Psoas muscle (tissue), 8 donors: ENCODE data around the gene RPL12. TPM values are rescaled to one million over a fixed set of nuclear protein-coding genes. Genes with fewer than 3 reads are reported as not detected.

ENCODE experiments used
- ATAC-seq, 4 donors: fragments of 200-7000 bp; cut with Tn5 transposase; one replicate each; pipeline ENCODE4 v1.9.1; 2020; ENCODE audit warnings: moderate library complexity in 3 of 4, mild to moderate bottlenecking in 2 of 4
- DNase-seq, 2 donors: peaks; one replicate each; pipeline ENCODE4 v3.0.0-alpha.2; 2020
- H3K27ac ChIP-seq: fragments of 200-600 bp; one replicate; pipeline ENCODE4 v1.8.0; 2022
- H3K27me3 ChIP-seq, 3 donors: fragments of 200-600 bp in 1 of 3; one replicate each; pipeline versions ENCODE4 v1.6.1 to v1.8.0; 2013 to 2022; ENCODE audit warnings: low read length in 2 of 3, mild to moderate bottlenecking in 2 of 3, moderate library complexity in 1 of 3; ENCODE audit not compliant: insufficient read depth in 3 of 3
- H3K36me3 ChIP-seq, 2 donors: fragments of 200-600 bp in 1 of 2; one replicate each; pipeline versions ENCODE4 v1.6.1 to v1.8.0; 2013 to 2022; ENCODE audit warnings: low read depth in 1 of 2, mild to moderate bottlenecking in 1 of 2, moderate library complexity in 1 of 2; ENCODE audit not compliant: insufficient read depth in 1 of 2
- H3K4me1 ChIP-seq: fragments of 200-600 bp; one replicate; pipeline ENCODE4 v1.8.0; 2022
- H3K4me3 ChIP-seq: fragments of 200-600 bp; one replicate; pipeline ENCODE4 v1.8.0; 2022; ENCODE audit warnings: mild to moderate bottlenecking
- H3K9me3 ChIP-seq: fragments of 200-600 bp; one replicate; pipeline ENCODE4 v1.8.0; 2022
- WGBS, 3 donors: extraction: QIAGEN DNeasy Blood & Tissue Kit; methylation state at CpG; one replicate each; pipeline versions ENCODE4 v1.1.6 to v1.1.7; 2013; 5-methylcytosine and 5-hydroxymethylcytosine counted together
- intact Hi-C, 2 donors: fragments of 100-400 bp; cut with DNase I; formaldehyde crosslinking; loops; one replicate each; pipeline versions ENCODE4 v1.11.0 to v1.14.2; 2022
- polyA plus RNA-seq, 3 donors: library from polyadenylated mRNA; stranded (reverse); fragments of 200-250 nt; gene quantifications; one replicate each; pipeline ENCODE4 v1.2.3, GENCODE V29; 2013
- total RNA-seq, 4 donors: library from RNA; stranded (reverse); fragmentation: NEBNext Ultra II Directional in 2 of 4; extraction: Animal tissue kit (Norgen Biotek cat#: 25700) in 2 of 4; gene quantifications; one replicate each; pipeline versions ENCODE4 v1.2.1 to v1.2.4, GENCODE V29; 2021 to 2023
- TF ChIP-seq, protein P1 (sequence below): fragments of 200-600 bp; IDR thresholded peaks from one replicate; pipeline ENCODE4 v1.8.0; 2022; ENCODE audit warnings: antibody characterized with exemption
- donor health status: healthy with polysubstance abuse.
- donor health status: DM: no; HTN: no; CAD: no; lungs with moderate emphysema.
- donor health status: Bipolar disorder and iron deficiency.
- donor health status: healthy.
- donor health status: DM: yes; HTN: yes; CAD: no.
- donor health status: DM: no; HTN: no; CAD: no.
- donor health status: DM: no; HTN: no; CAD: no.
- donor health status: DM: yes; HTN: yes; CAD: no.

RPL12 gene
- total and polyA plus RNA-seq, 7 donors = 748 to 2,317 (median 1,111) TPM

DNA sequence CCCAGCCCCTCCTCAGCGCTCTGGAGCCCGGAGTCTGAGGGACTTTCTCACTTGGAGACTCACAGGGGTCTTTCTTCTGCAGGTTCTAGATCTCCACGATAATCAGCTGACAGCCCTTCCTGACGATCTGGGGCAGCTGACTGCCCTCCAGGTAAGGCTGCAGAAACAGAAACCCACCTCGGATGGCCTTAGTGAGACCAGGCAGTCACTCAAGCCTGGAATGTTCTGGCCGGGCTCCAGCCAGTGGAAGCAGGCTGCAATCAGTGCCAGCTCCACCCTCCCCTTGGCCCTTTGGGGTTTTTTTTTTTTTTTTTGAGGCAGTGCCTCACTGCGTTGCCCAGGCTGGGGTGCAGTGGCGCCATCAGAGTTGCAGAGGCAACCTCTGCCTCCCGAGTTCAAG lies 7.7 kb upstream of the RPL12 start:
- intact Hi-C loops = no loop called here
- H3K27me3 ChIP-seq = no peaks in the 10 kb centered on the region
- ATAC-seq (peak in 1 of 4 donors; percentile 9), DNase-seq (peak in 1 of 2 donors; percentile 27)
- no peaks in the 10 kb centered on the region for H3K9me3 ChIP-seq
- H3K27ac ChIP-seq = no peak overlapping the region
- H3K4me3 ChIP-seq = no peak overlapping the region
- TF ChIP-seq, protein P1, sequence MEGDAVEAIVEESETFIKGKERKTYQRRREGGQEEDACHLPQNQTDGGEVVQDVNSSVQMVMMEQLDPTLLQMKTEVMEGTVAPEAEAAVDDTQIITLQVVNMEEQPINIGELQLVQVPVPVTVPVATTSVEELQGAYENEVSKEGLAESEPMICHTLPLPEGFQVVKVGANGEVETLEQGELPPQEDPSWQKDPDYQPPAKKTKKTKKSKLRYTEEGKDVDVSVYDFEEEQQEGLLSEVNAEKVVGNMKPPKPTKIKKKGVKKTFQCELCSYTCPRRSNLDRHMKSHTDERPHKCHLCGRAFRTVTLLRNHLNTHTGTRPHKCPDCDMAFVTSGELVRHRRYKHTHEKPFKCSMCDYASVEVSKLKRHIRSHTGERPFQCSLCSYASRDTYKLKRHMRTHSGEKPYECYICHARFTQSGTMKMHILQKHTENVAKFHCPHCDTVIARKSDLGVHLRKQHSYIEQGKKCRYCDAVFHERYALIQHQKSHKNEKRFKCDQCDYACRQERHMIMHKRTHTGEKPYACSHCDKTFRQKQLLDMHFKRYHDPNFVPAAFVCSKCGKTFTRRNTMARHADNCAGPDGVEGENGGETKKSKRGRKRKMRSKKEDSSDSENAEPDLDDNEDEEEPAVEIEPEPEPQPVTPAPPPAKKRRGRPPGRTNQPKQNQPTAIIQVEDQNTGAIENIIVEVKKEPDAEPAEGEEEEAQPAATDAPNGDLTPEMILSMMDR = no peak
- peaks cover 7 to 93% of the 10 kb centered on the region in 2 donors for H3K36me3 ChIP-seq
- WGBS, 3 donors = 61 to 69% (median 61%) methylated on average over 8 to 9 of the region's 9 CpGs
- H3K4me1 ChIP-seq = peaks cover 9% of the 10 kb centered on the region

- no peak overlapping the region for H3K27ac ChIP-seq
- no peak for ATAC-seq
- DNase-seq = peak in 1 of 2 donors; percentile 50
- H3K36me3 ChIP-seq = peaks cover 4 to 77% of the 10 kb centered on the region in 2 donors
- no peak overlapping the region for H3K4me3 ChIP-seq
- no peaks in the 10 kb centered on the region for H3K27me3 ChIP-seq
- H3K9me3 ChIP-seq = no peaks in the 10 kb centered on the region
- H3K4me1 ChIP-seq = peaks cover 18% of the 10 kb centered on the region
- intact Hi-C loops = no loop called here
- TF ChIP-seq, protein P1 = no peak
- whole genome bisulfite sequencing, 3 donors = 82 to 86% (median 84%) methylated on average over 17 of the region's 17 CpGs
Measured at GRCh38 chr9:127457191-127457878, 6.1 kb upstream of the RPL12 start.

DNA sequence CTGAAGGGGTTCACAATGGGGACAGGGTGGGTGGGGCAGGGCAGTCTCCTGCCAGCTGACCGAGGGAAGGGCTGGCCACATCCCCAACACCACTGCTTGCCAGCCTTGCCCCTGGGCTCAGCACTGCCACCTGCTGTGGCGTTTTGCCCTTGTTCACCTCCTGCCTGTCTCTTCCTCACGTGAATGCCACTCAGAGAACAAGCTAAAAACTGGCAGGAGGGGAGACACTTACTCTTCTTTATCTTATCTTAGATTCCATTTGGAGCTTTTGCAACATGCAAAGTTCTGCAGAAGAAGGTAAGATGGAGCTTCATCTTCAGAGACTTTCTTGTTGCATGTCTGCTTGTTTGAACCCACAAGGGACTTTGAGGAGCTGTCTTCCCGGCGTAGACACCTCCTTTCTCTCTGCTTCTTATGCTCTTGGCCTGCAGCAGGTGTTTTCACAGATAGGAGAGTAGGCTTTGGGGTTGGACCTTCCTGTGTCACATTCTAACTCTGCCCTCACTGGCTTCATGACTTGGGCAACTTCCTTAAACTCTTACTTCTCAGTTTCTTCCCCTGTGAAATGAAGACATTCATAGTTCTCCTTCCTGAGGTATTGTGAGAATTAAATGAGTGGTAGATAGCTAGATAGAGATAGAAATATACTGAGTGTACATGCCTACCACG lies 4.3 kb upstream of the RPL12 start:
- intact Hi-C loops = no loop called here
- Histone ChIP-seq H3K9me3 (no peaks in the 10 kb centered on the region), H3K4me3 (no peak overlapping the region), H3K36me3 (peaks cover 0 to 62% of the 10 kb centered on the region in 2 donors), H3K27ac (no peak overlapping the region), H3K27me3 (no peaks in the 10 kb centered on the region), H3K4me1 (peaks cover 20% of the 10 kb centered on the region)
- WGBS, 3 donors = 52 to 61% (median 53%) methylated on average over 6 of the region's 6 CpGs
- DNase-seq (peak; percentile 44 to 78), ATAC-seq (peak in 2 of 4 donors; percentile 23 to 41)
- TF ChIP-seq, protein P1 = peak; percentile 56

GRCh38 chr9:127452691-127453090 lies 1.5 kb upstream of the RPL12 start:
- 36 to 42% (median 38%) methylated on average over 4 of the region's 4 CpGs for WGBS, 3 donors
- no peaks in the 10 kb centered on the region for H3K9me3 ChIP-seq
- peak in 2 of 4 donors; percentile 3 to 63 for ATAC-seq
- H3K4me1 ChIP-seq = peaks cover 40% of the 10 kb centered on the region
- peak overlapping the region; percentile 96 for H3K4me3 ChIP-seq
- H3K27me3 ChIP-seq = no peaks in the 10 kb centered on the region
- peak overlapping the region; percentile 91 for H3K27ac ChIP-seq
- intact Hi-C loops = no loop called here
- DNase-seq = peak in 1 of 2 donors; percentile 65
- peaks cover 2 to 62% of the 10 kb centered on the region in 2 donors for H3K36me3 ChIP-seq
- TF ChIP-seq, protein P1 = no peak
